Ishikawa (cell line): ENCODE results near the gene RAP1GAP.

ENCODE experiments used
- CEBPB ChIP-seq: IDR thresholded peaks from 2 replicates; pipeline ENCODE4 v1.6.1; 2012
- CREB1 ChIP-seq: IDR thresholded peaks from 2 replicates; pipeline ENCODE4 v1.6.1; 2012; ENCODE audit warnings: low read depth
- EGR1 ChIP-seq: IDR thresholded peaks from 2 replicates; pipeline ENCODE4 v1.6.1; 2012
- EP300 ChIP-seq: IDR thresholded peaks from 2 replicates; pipeline ENCODE4 v1.6.1; 2012; ENCODE audit warnings: borderline replicate concordance
- FOXM1 ChIP-seq: IDR thresholded peaks from 2 replicates; pipeline ENCODE4 v1.6.1; 2012; ENCODE audit warnings: low read depth, borderline replicate concordance
- MAX ChIP-seq: IDR thresholded peaks from 2 replicates; pipeline ENCODE4 v1.6.1; 2012
- NFIC ChIP-seq: IDR thresholded peaks from 2 replicates; pipeline ENCODE4 v1.6.1; 2012
- RAD21 ChIP-seq: IDR thresholded peaks from 2 replicates; pipeline ENCODE4 v1.6.1; 2012; ENCODE audit warnings: low read depth
- REST ChIP-seq: IDR thresholded peaks from 2 replicates; pipeline ENCODE4 v1.6.1; 2012; ENCODE audit warnings: low read depth, mild to moderate bottlenecking
- TAF1 ChIP-seq: IDR thresholded peaks from 2 replicates; pipeline ENCODE4 v1.6.1; 2012; ENCODE audit warnings: low read depth, mild to moderate bottlenecking
- TCF12 ChIP-seq: IDR thresholded peaks from 2 replicates; pipeline ENCODE4 v1.6.1; 2012; ENCODE audit warnings: low read depth
- TEAD4 ChIP-seq: IDR thresholded peaks from 2 replicates; pipeline ENCODE4 v1.6.1; 2012
- YY1 ChIP-seq: IDR thresholded peaks from 2 replicates; pipeline ENCODE4 v1.6.1; 2012; ENCODE audit warnings: low read depth
- ZBTB7A ChIP-seq: IDR thresholded peaks from 2 replicates; pipeline ENCODE4 v1.6.1; 2012; ENCODE audit warnings: low read depth
- TF ChIP-seq, protein P1 (sequence below): IDR thresholded peaks from 2 replicates; pipeline ENCODE4 v1.6.1; 2012

RAP1GAP gene

GRCh38 chr1:21577324-21577723 lies 91.8 kb downstream of the RAP1GAP start:
- no peak for TF ChIP-seq FOXM1
- TF ChIP-seq ZBTB7A = no peak
- no peak for TF ChIP-seq CEBPB
- TF ChIP-seq TEAD4 = no peak
- TF ChIP-seq MAX = no peak
- TF ChIP-seq EP300 = no peak
- no peak for TF ChIP-seq REST
- TF ChIP-seq CREB1 = no peak
- TF ChIP-seq NFIC = no peak
- TF ChIP-seq TCF12 = no peak
- TF ChIP-seq RAD21 = no peak
- no peak for TF ChIP-seq EGR1

GRCh38 chr1:21576798-21577187 lies 92.4 kb downstream of the RAP1GAP start:
- TF ChIP-seq, protein P1, sequence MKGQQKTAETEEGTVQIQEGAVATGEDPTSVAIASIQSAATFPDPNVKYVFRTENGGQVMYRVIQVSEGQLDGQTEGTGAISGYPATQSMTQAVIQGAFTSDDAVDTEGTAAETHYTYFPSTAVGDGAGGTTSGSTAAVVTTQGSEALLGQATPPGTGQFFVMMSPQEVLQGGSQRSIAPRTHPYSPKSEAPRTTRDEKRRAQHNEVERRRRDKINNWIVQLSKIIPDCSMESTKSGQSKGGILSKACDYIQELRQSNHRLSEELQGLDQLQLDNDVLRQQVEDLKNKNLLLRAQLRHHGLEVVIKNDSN = no peak
- TF ChIP-seq FOXM1 (no peak), CREB1 (no peak), MAX (no peak), TCF12 (no peak), EP300 (no peak), YY1 (no peak), EGR1 (no peak), NFIC (no peak), TAF1 (no peak), ZBTB7A (no peak), REST (no peak), CEBPB (no peak), TEAD4 (no peak), RAD21 (no peak)

- no peak for TF ChIP-seq EP300
- no peak for TF ChIP-seq CEBPB
- TF ChIP-seq CREB1 = no peak
- no peak for TF ChIP-seq FOXM1
- no peak for TF ChIP-seq TEAD4
- TF ChIP-seq, protein P1 = no peak
- TF ChIP-seq ZBTB7A = no peak
- TF ChIP-seq TAF1 = no peak
- no peak for TF ChIP-seq RAD21
- no peak for TF ChIP-seq MAX
These were observed 92.9 kb downstream of the RAP1GAP start for GRCh38 chr1:21576031-21576797.

- TF ChIP-seq EGR1 (no peak), FOXM1 (no peak), TCF12 (no peak), REST (no peak), ZBTB7A (no peak), CREB1 (no peak), NFIC (no peak), RAD21 (no peak), EP300 (no peak)
These were observed 93.7 kb downstream of the RAP1GAP start for GRCh38 chr1:21575351-21575942.
